Erythroblast (primary cell): ENCODE measurements around the gene RET.

Experiments
- GATA1 ChIP-seq: IDR thresholded peaks from 2 replicates; pipeline ENCODE4 v1.6.1; 2011; ENCODE audit warnings: low read depth, mild to moderate bottlenecking, control low read depth, low read length, moderate library complexity
- POLR2A ChIP-seq: IDR thresholded peaks from 2 replicates; pipeline ENCODE4 v1.6.1; 2011; ENCODE audit warnings: mild to moderate bottlenecking, low read length

DNA sequence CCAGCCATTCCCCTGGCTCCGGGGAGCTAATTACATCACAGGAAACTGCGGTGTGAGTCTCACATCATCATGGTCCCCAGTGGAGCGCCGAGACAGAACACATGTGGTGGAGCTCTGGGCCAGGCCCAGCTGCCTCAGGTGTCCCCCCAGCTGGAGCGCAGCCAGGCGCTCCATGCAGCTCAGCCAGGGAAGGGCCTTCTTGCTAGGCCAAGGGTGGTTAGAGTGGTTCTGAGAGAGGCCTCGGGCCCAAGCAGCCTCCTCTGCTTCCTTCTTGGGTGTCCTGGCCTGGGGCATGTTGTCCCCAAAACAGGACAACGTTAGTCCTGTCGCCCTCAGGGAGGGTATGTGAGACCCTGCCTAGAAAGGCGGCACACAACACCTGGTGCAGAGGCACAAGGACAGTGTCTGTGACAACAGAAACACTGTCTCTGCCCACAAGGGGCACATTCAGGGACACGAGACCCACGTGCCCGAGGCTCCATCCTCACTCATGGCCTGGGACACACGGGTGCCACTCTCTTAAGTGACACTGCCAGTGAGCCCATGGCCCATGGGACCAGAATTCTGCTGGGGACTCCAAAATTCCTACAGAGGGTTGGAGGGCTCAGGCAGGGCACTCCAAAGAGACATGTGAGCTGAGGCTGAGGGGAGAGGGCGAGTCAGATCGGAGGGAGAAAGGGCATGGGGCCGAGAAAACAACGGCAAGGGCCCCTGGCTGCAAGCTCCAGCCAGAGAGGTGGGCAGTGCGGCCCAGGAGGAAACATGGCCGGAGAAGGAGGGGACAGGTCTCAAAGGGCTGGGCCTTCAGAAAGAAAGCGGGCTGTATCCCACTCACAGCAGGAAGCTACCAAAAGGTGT lies 37.0 kb upstream of the RET start:
- TF ChIP-seq POLR2A (no peak), GATA1 (no peak)
